Mucosa of stomach (tissue), 1 donor: Measurements from ENCODE around the gene LRRTM4.

Source experiments
- H3K27me3 ChIP-seq: one replicate; pipeline ENCODE4 v1.7.0; 2013; ENCODE audit warnings: mild to moderate bottlenecking, low read length; ENCODE audit not compliant: control insufficient read depth, insufficient read depth
- H3K36me3 ChIP-seq: one replicate; pipeline ENCODE4 v1.7.0; 2013; ENCODE audit warnings: low read length; ENCODE audit not compliant: control insufficient read depth, insufficient read depth
- H3K4me1 ChIP-seq: one replicate; pipeline ENCODE4 v1.7.0; 2013; ENCODE audit warnings: mild to moderate bottlenecking, low read length; ENCODE audit not compliant: control insufficient read depth, insufficient read depth
- H3K4me3 ChIP-seq: one replicate; pipeline ENCODE4 v1.7.0; 2013; ENCODE audit warnings: low read length
- H3K9ac ChIP-seq: one replicate; pipeline ENCODE4 v1.7.0; 2013; ENCODE audit warnings: mild to moderate bottlenecking, low read length, moderate library complexity
- H3K9me3 ChIP-seq: one replicate; pipeline ENCODE4 v1.7.0; 2013; ENCODE audit warnings: mild to moderate bottlenecking, low read length, moderate library complexity; ENCODE audit not compliant: control insufficient read depth
- donor health status: Pancreatic carcinoma.

LRRTM4 gene

GRCh38 chr2:77296791-77297190, 225.4 kb downstream of the LRRTM4 start:
- Histone ChIP-seq H3K4me1 (no peaks in the 10 kb centered on the region), H3K9me3 (no peaks in the 10 kb centered on the region), H3K27me3 (no peaks in the 10 kb centered on the region), H3K36me3 (no peaks in the 10 kb centered on the region), H3K9ac (no peak overlapping the region), H3K4me3 (no peak overlapping the region)

GRCh38 chr2:77294474-77294873, 227.7 kb downstream of the LRRTM4 start:
- no peak overlapping the region for H3K4me3 ChIP-seq
- H3K36me3 ChIP-seq, result no peaks in the 10 kb centered on the region
- no peak overlapping the region for H3K9ac ChIP-seq
- H3K4me1 ChIP-seq, result no peaks in the 10 kb centered on the region
- H3K9me3 ChIP-seq, result no peaks in the 10 kb centered on the region
- H3K27me3 ChIP-seq, result no peaks in the 10 kb centered on the region

- Histone ChIP-seq H3K9ac (no peak overlapping the region), H3K4me1 (no peaks in the 10 kb centered on the region), H3K36me3 (no peaks in the 10 kb centered on the region), H3K27me3 (no peaks in the 10 kb centered on the region), H3K4me3 (no peak overlapping the region), H3K9me3 (no peaks in the 10 kb centered on the region)
These were observed 237.8 kb downstream of the LRRTM4 start for GRCh38 chr2:77284353-77284752.

- no peaks in the 10 kb centered on the region for H3K9me3 ChIP-seq
- H3K9ac ChIP-seq, result no peak overlapping the region
- H3K4me3 ChIP-seq, result no peak overlapping the region
- no peaks in the 10 kb centered on the region for H3K4me1 ChIP-seq
- H3K27me3 ChIP-seq, result no peaks in the 10 kb centered on the region
- H3K36me3 ChIP-seq, result no peaks in the 10 kb centered on the region
These were observed 250.9 kb downstream of the LRRTM4 start for GRCh38 chr2:77271262-77271661.

GRCh38 chr2:77270433-77270832, 251.7 kb downstream of the LRRTM4 start:
- Histone ChIP-seq H3K9ac (no peak overlapping the region), H3K36me3 (no peaks in the 10 kb centered on the region), H3K9me3 (no peaks in the 10 kb centered on the region), H3K4me3 (no peak overlapping the region), H3K27me3 (no peaks in the 10 kb centered on the region), H3K4me1 (no peaks in the 10 kb centered on the region)

- Histone ChIP-seq H3K4me1 (no peaks in the 10 kb centered on the region), H3K36me3 (no peaks in the 10 kb centered on the region), H3K27me3 (no peaks in the 10 kb centered on the region), H3K9ac (no peak overlapping the region), H3K9me3 (no peaks in the 10 kb centered on the region), H3K4me3 (no peak overlapping the region)
These were observed 253.6 kb downstream of the LRRTM4 start for GRCh38 chr2:77268626-77269025.

GRCh38 chr2:77232909-77233425, 289.2 kb downstream of the LRRTM4 start:
- no peaks in the 10 kb centered on the region for H3K9me3 ChIP-seq
- H3K27me3 ChIP-seq, result no peaks in the 10 kb centered on the region
- no peak overlapping the region for H3K9ac ChIP-seq
- H3K4me3 ChIP-seq, result no peak overlapping the region
- H3K4me1 ChIP-seq, result no peaks in the 10 kb centered on the region
- H3K36me3 ChIP-seq, result no peaks in the 10 kb centered on the region

- no peaks in the 10 kb centered on the region for H3K27me3 ChIP-seq
- H3K9me3 ChIP-seq, result no peaks in the 10 kb centered on the region
- no peaks in the 10 kb centered on the region for H3K4me1 ChIP-seq
- H3K9ac ChIP-seq, result no peak overlapping the region
- no peaks in the 10 kb centered on the region for H3K36me3 ChIP-seq
- H3K4me3 ChIP-seq, result no peak overlapping the region
These were observed 293.8 kb downstream of the LRRTM4 start for GRCh38 chr2:77228391-77228790.

- no peaks in the 10 kb centered on the region for H3K9me3 ChIP-seq
- no peaks in the 10 kb centered on the region for H3K4me1 ChIP-seq
- H3K27me3 ChIP-seq, result no peaks in the 10 kb centered on the region
- H3K36me3 ChIP-seq, result no peaks in the 10 kb centered on the region
- H3K9ac ChIP-seq, result no peak overlapping the region
- H3K4me3 ChIP-seq, result no peak overlapping the region
These were observed 311.5 kb downstream of the LRRTM4 start for GRCh38 chr2:77210725-77211124.

- no peaks in the 10 kb centered on the region for H3K27me3 ChIP-seq
- H3K4me3 ChIP-seq, result no peak overlapping the region
- no peaks in the 10 kb centered on the region for H3K36me3 ChIP-seq
- H3K4me1 ChIP-seq, result no peaks in the 10 kb centered on the region
- H3K9ac ChIP-seq, result no peak overlapping the region
- no peaks in the 10 kb centered on the region for H3K9me3 ChIP-seq
These were observed 314.8 kb downstream of the LRRTM4 start for GRCh38 chr2:77207331-77207730.

GRCh38 chr2:77201755-77202154, 320.4 kb downstream of the LRRTM4 start:
- Histone ChIP-seq H3K9me3 (no peaks in the 10 kb centered on the region), H3K4me3 (no peak overlapping the region), H3K27me3 (no peaks in the 10 kb centered on the region), H3K9ac (no peak overlapping the region), H3K4me1 (no peaks in the 10 kb centered on the region), H3K36me3 (no peaks in the 10 kb centered on the region)

- no peaks in the 10 kb centered on the region for H3K36me3 ChIP-seq
- H3K27me3 ChIP-seq, result no peaks in the 10 kb centered on the region
- no peaks in the 10 kb centered on the region for H3K4me1 ChIP-seq
- no peaks in the 10 kb centered on the region for H3K9me3 ChIP-seq
- no peak overlapping the region for H3K9ac ChIP-seq
- H3K4me3 ChIP-seq, result no peak overlapping the region
These were observed 322.8 kb downstream of the LRRTM4 start for GRCh38 chr2:77199411-77199810.

GRCh38 chr2:77193858-77194448, 328.2 kb downstream of the LRRTM4 start:
- Histone ChIP-seq H3K9ac (no peak overlapping the region), H3K27me3 (no peaks in the 10 kb centered on the region), H3K4me1 (no peaks in the 10 kb centered on the region), H3K36me3 (no peaks in the 10 kb centered on the region), H3K9me3 (no peaks in the 10 kb centered on the region), H3K4me3 (no peak overlapping the region)
